Testis (tissue), 3 donors: ENCODE measurements around the gene PRR15. TPM values are rescaled to one million over a fixed set of nuclear protein-coding genes. Genes with fewer than 3 reads are reported as not detected.
"Not testable (repeated sequence)": the region's sequence is repeated elsewhere in the genome, so short reads cannot be mapped to it uniquely, and the experiment has no call there.

Experiments used
- DNase-seq: peaks from one replicate; pipeline ENCODE4 v3.0.0-alpha.2; 2019
- H3K27ac ChIP-seq, 2 donors: fragments of 200-600 bp; sonication (generic); one replicate each; pipeline ENCODE4 v1.5.1; 2019
- H3K27me3 ChIP-seq: fragments of 200-600 bp; sonication (generic); one replicate; pipeline ENCODE4 v1.5.1; 2019
- H3K36me3 ChIP-seq: fragments of 200-600 bp; sonication (generic); one replicate; pipeline ENCODE4 v1.5.1; 2017; ENCODE audit warnings: low read depth; ENCODE audit errors: missing control alignments
- H3K4me1 ChIP-seq: fragments of 200-600 bp; sonication (generic); one replicate; pipeline ENCODE4 v1.5.1; 2019
- H3K4me3 ChIP-seq, 2 donors: fragments of 200-600 bp; sonication (generic); one replicate each; pipeline ENCODE4 v1.5.1; 2017 to 2019
- H3K9me3 ChIP-seq: fragments of 200-600 bp; sonication (generic); one replicate; pipeline ENCODE4 v1.5.1; 2017
- CTCF ChIP-seq, 3 experiments: fragments of 450-650 bp in 2 of 3; fragments of 200-600 bp in 1 of 3; sonication (generic) in 1 of 3; IDR thresholded peaks; one replicate each; pipeline ENCODE4 v1.5.1; 2016 to 2019; ENCODE audit warnings: antibody characterized with exemption in 3 of 3, mild to moderate bottlenecking in 2 of 3, moderate library complexity in 1 of 3
- POLR2A ChIP-seq: fragments of 450-650 bp; IDR thresholded peaks from one replicate; pipeline ENCODE4 v1.6.1; 2017; ENCODE audit warnings: antibody characterized with exemption, mild to moderate bottlenecking, moderate library complexity
- WGBS, 2 donors: methylation state at CpG; one replicate each; pipeline ENCODE4 v1.1.5; 2018; 5-methylcytosine and 5-hydroxymethylcytosine counted together
- intact Hi-C: fragments of 100-400 bp; cut with DNase I; formaldehyde crosslinking; loops from one replicate; pipeline ENCODE4 v1.15.1; 2023; ENCODE audit warnings: low total_unique reads
- polyA plus RNA-seq: library from polyadenylated mRNA; stranded (reverse); fragments of 350-450 nt; fragmentation: Illumina TruSeq; extraction: RNeasy Lipid Tissue Mini Kit (QIAGEN cat#74804); gene quantifications from one replicate; pipeline ENCODE4 v1.2.3, GENCODE V29; 2014; ENCODE audit warnings: low read depth, low replicate concordance; ENCODE audit not compliant: insufficient read depth
- total RNA-seq, 2 donors: library from RNA; depleted of rRNA; stranded (reverse); fragments of >200 nt; gene quantifications; one replicate each; pipeline ENCODE4 v1.2.3, GENCODE V29; 2016

Gene PRR15
- total and polyA plus RNA-seq, 3 donors from 2014 or later, result 0.71 to 2.2 TPM; not detected in 1

GRCh38 chr7:29527505-29528108 is 36.0 kb upstream of the PRR15 start:
- DNase-seq, result no peak
- H3K27ac ChIP-seq, result no peak overlapping the region
- H3K4me1 ChIP-seq, result no peaks in the 10 kb centered on the region
- no peaks in the 10 kb centered on the region for H3K36me3 ChIP-seq
- no peaks in the 10 kb centered on the region for H3K9me3 ChIP-seq
- intact Hi-C loops, result no loop called here
- 89 to 91% methylated on average over 4 of the region's 4 CpGs for WGBS, 2 donors
- H3K27me3 ChIP-seq, result no peaks in the 10 kb centered on the region
- H3K4me3 ChIP-seq, result no peak overlapping the region
- TF ChIP-seq CTCF (IDR thresholded peaks at IDR 0.05), result no peak

GRCh38 chr7:29528526-29528925 is 35.1 kb upstream of the PRR15 start:
- H3K27ac ChIP-seq, DNase-seq, H3K36me3 ChIP-seq, H3K4me1 ChIP-seq, H3K27me3 ChIP-seq, intact Hi-C loops, H3K9me3 ChIP-seq, H3K4me3 ChIP-seq: not testable (repeated sequence)
- 89 to 92% methylated on average over 5 to 7 of the region's 7 CpGs for WGBS, 2 donors

GRCh38 chr7:29538389-29538788 is 25.2 kb upstream of the PRR15 start:
- WGBS, 2 donors, result 46 to 67% methylated on average over 4 of the region's 4 CpGs

GRCh38 chr7:29539471-29539870 is 24.2 kb upstream of the PRR15 start:
- Histone ChIP-seq H3K4me1 (no peaks in the 10 kb centered on the region), H3K36me3 (no peaks in the 10 kb centered on the region), H3K4me3 (no peak overlapping the region), H3K9me3 (no peaks in the 10 kb centered on the region), H3K27ac (no peak overlapping the region), H3K27me3 (no peaks in the 10 kb centered on the region)
- 100% methylated on average over 2 of the region's 2 CpGs; no CpG with 5 or more reads in 1 of the 2 donors for WGBS, 2 donors
- no peak for DNase-seq
- TF ChIP-seq POLR2A, result no peak
- no peak for TF ChIP-seq CTCF (IDR thresholded peaks at IDR 0.05)
- intact Hi-C loops, result no loop called here

More at GRCh38 chr7:29538389-29538788, 25.2 kb upstream of the PRR15 start:
- Histone ChIP-seq H3K4me3 (no peak overlapping the region), H3K27me3 (no peaks in the 10 kb centered on the region), H3K27ac (no peak overlapping the region), H3K9me3 (no peaks in the 10 kb centered on the region), H3K36me3 (no peaks in the 10 kb centered on the region), H3K4me1 (no peaks in the 10 kb centered on the region)
- DNase-seq, result no peak
- TF ChIP-seq CTCF (IDR thresholded peaks at IDR 0.05), result no peak
- no peak for TF ChIP-seq POLR2A
- intact Hi-C loops, result no loop called here

GRCh38 chr7:29547421-29547820 is 16.2 kb upstream of the PRR15 start:
- no peak for TF ChIP-seq CTCF (IDR thresholded peaks at IDR 0.05)
- TF ChIP-seq POLR2A, result no peak
- Histone ChIP-seq H3K4me1 (no peaks in the 10 kb centered on the region), H3K27me3 (no peaks in the 10 kb centered on the region), H3K9me3 (no peaks in the 10 kb centered on the region), H3K36me3 (no peaks in the 10 kb centered on the region), H3K27ac (no peak overlapping the region), H3K4me3 (no peak overlapping the region)
- 79 to 88% methylated on average over 3 of the region's 3 CpGs for WGBS, 2 donors
- no peak for DNase-seq
- intact Hi-C loops, result no loop called here
